ENCODE results near the gene DBX2.
"Not testable (repeated sequence)": the region's sequence is repeated elsewhere in the genome, so short reads cannot be mapped to it uniquely, and the experiment has no call there.

Gene DBX2

DNA sequence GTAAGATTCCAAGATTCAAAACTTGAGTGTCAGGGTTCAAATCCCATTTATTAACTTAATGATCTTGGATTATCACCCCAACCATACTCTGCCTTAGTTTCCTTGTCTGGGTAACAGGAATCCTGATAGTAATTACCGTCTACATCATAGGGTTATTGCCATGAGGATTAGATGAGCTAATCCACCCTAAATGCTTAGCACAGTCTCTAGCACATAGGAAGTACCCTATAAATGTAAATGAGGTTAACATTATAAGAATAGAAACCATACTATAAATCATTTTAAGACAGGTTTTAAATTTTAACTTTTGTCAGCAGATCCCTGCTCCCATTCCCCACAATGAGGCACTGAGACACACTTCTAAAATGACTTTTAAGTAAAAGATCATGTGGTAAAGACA, 36.5 kb downstream of the DBX2 start:
- in situ Hi-C loops (cut with HindIII; ENCODE audit: low sequenced_read_pairs), result no loop called here
- no peak overlapping the region for H3K4me3 ChIP-seq (ENCODE audit: low read depth, low read length)
- DNase-seq (ENCODE audit: low read depth), result no peak
- no peak for TF ChIP-seq CTCF (IDR thresholded peaks at IDR 0.05; ENCODE audit: low read depth, low read length, missing control alignments)

DNA sequence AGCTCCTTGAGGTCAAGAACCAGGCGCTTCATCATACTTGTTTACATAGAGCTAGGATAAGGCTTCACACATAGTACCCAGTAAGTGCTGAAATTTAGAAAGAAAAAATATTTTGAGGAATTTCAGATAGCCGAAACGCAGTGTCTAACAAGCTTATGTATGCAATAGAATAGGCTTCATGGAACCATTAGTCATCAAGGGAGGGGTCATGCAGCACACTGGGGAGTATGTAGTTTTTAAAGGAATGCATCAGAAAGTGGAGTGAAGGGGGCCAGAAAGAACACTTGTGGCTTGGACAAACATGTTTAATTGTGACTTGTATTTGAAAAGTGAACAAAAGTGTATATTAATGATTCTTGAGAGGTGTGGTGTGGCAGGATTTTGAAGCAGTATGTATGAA, 38.1 kb downstream of the DBX2 start:
- no peak overlapping the region for H3K4me3 ChIP-seq (ENCODE audit: low read depth, low read length)
- no peak for TF ChIP-seq CTCF (IDR thresholded peaks at IDR 0.05; ENCODE audit: low read depth, low read length, missing control alignments)
- no peak for DNase-seq (ENCODE audit: low read depth)
- in situ Hi-C loops (cut with HindIII; ENCODE audit: low sequenced_read_pairs), result no loop called here

- in situ Hi-C loops (cut with HindIII; ENCODE audit: low sequenced_read_pairs), result no loop called here
- DNase-seq (ENCODE audit: low read depth), result no peak
- TF ChIP-seq CTCF (IDR thresholded peaks at IDR 0.05; ENCODE audit: low read depth, low read length, missing control alignments), result no peak
- H3K4me3 ChIP-seq (ENCODE audit: low read depth, low read length), result no peak overlapping the region
Observed at GRCh38 chr12:45010059-45010458, 40.8 kb downstream of the DBX2 start.

GRCh38 chr12:45008211-45008610, 42.7 kb downstream of the DBX2 start:
- H3K4me3 ChIP-seq (ENCODE audit: low read depth, low read length), result no peak overlapping the region
- TF ChIP-seq CTCF (IDR thresholded peaks at IDR 0.05; ENCODE audit: low read depth, low read length, missing control alignments), result no peak
- no peak for DNase-seq (ENCODE audit: low read depth)
- in situ Hi-C loops (cut with HindIII; ENCODE audit: low sequenced_read_pairs), result no loop called here

- TF ChIP-seq CTCF (IDR thresholded peaks at IDR 0.05; ENCODE audit: low read depth, low read length, missing control alignments), result no peak
- in situ Hi-C loops (cut with HindIII; ENCODE audit: low sequenced_read_pairs), result no loop called here
- H3K4me3 ChIP-seq (ENCODE audit: low read depth, low read length), result no peak overlapping the region
- no peak for DNase-seq (ENCODE audit: low read depth)
Observed at GRCh38 chr12:44999355-44999754, 51.5 kb downstream of the DBX2 start.

- in situ Hi-C loops (cut with HindIII; ENCODE audit: low sequenced_read_pairs), result no loop called here
- H3K4me3 ChIP-seq (ENCODE audit: low read depth, low read length), result no peak overlapping the region
- no peak for DNase-seq (ENCODE audit: low read depth)
- TF ChIP-seq CTCF (IDR thresholded peaks at IDR 0.05; ENCODE audit: low read depth, low read length, missing control alignments), result no peak
Observed at GRCh38 chr12:44993161-44993560, 57.7 kb downstream of the DBX2 start.

- DNase-seq (ENCODE audit: low read depth); H3K4me3 ChIP-seq (ENCODE audit: low read depth, low read length); in situ Hi-C loops (cut with HindIII; ENCODE audit: low sequenced_read_pairs): not testable (repeated sequence)
Observed at GRCh38 chr12:44984863-44985262, 66.0 kb downstream of the DBX2 start.
